Endothelial cell of umbilical vein (primary cell): ENCODE data around the gene SLC15A5. TPM values are rescaled to one million over a fixed set of nuclear protein-coding genes. Genes with fewer than 3 reads are reported as not detected.

Experiments used
- BruUV-seq: library from RNA; stranded (reverse); fragments of 400-500 nt; replicated peaks from 2 replicates; lab custom pipeline; 2021; lab: Mats Ljungman, UMichigan
- CTCF ChIA-PET: fragments of 300-600, 350-600 bp; sonication (Branson Sonifier 250); formaldehyde crosslinking; loops from one replicate; lab custom pipeline; 2021; ENCODE audit warnings: antibody characterized with exemption, inconsistent platforms; lab: Charles Lee
- POLR2A ChIA-PET: fragments of 300-600, 350-600 bp; sonication (Branson Sonifier 250); formaldehyde crosslinking; loops from one replicate; lab custom pipeline; 2021; ENCODE audit warnings: antibody characterized with exemption, inconsistent platforms; lab: Charles Lee
- DNase-seq: peaks from one replicate; pipeline ENCODE4 v3.0.0-alpha.2; 2011; ENCODE audit warnings: low read depth, low spot score
- FAIRE-seq: peaks from 2 replicates; lab custom pipeline; 2011; peaks lifted over from hg19 to GRCh38; lab: Jason Lieb, UNC
- H2AFZ ChIP-seq: 2 replicates; pipeline ENCODE4 v1.6.0; 2012; ENCODE audit warnings: low read depth, low read length, control low read depth, inconsistent platforms
- H3K27ac ChIP-seq: 2 replicates; pipeline ENCODE4 v1.5.1; 2011; ENCODE audit warnings: low read depth, mild to moderate bottlenecking, control low read depth, low read length, moderate library complexity; ENCODE audit not compliant: insufficient read depth
- H3K27me3 ChIP-seq, 2 experiments: 2 replicates each; pipeline versions ENCODE4 v1.6.0 to v1.6.1; 2011; ENCODE audit warnings: low read length in 2 of 2, mixed read lengths in 1 of 2; ENCODE audit not compliant: control insufficient read depth in 2 of 2, insufficient read depth in 2 of 2
- H3K36me3 ChIP-seq, 2 experiments: 2 replicates in 1 of 2; 3 replicates in 1 of 2; pipeline ENCODE4 v1.5.1; 2011; ENCODE audit warnings: low read length in 2 of 2, mild to moderate bottlenecking in 1 of 2, moderate library complexity in 1 of 2; ENCODE audit not compliant: control insufficient read depth in 2 of 2, insufficient read depth in 2 of 2; ENCODE audit errors: extremely low read depth in 1 of 2
- H3K4me1 ChIP-seq: 3 replicates; pipeline ENCODE4 v1.5.1; 2011; ENCODE audit warnings: mild to moderate bottlenecking, low read length; ENCODE audit not compliant: control insufficient read depth, insufficient read depth; ENCODE audit errors: extremely low read depth
- H3K4me2 ChIP-seq: 2 replicates; pipeline ENCODE4 v1.6.1; 2011; ENCODE audit warnings: low read length, control low read depth, mixed read lengths; ENCODE audit not compliant: insufficient read depth
- H3K4me3 ChIP-seq, 3 experiments: fragments of 200-600 bp in 1 of 3; sonication (generic), shearing (Covaris generic) in 1 of 3; replicated peaks in 1 of 3; 2 replicates each; pipeline ENCODE4 v1.5.1; 2011 to 2016; ENCODE audit warnings: control low read depth in 3 of 3, low read length in 3 of 3, mild to moderate bottlenecking in 2 of 3, inconsistent platforms in 1 of 3, low read depth in 1 of 3, moderate library complexity in 1 of 3; ENCODE audit not compliant: insufficient read depth in 1 of 3
- H3K79me2 ChIP-seq: 2 replicates; pipeline ENCODE4 v1.6.0; 2012; ENCODE audit warnings: low read length, inconsistent platforms; ENCODE audit not compliant: control insufficient read depth, insufficient read depth
- H3K9ac ChIP-seq: replicated peaks from 2 replicates; pipeline ENCODE3; 2011; ENCODE audit warnings: low read length, control low read depth; ENCODE audit not compliant: insufficient read depth; ENCODE audit errors: extremely low read depth
- H3K9me1 ChIP-seq: replicated peaks from 3 replicates; pipeline ENCODE4 v1.6.0; 2011; ENCODE audit warnings: mild to moderate bottlenecking, low read length; ENCODE audit not compliant: control insufficient read depth, insufficient read depth; ENCODE audit errors: extremely low read depth
- H3K9me3 ChIP-seq: replicated peaks from 2 replicates; pipeline ENCODE4 v1.5.1; 2012; ENCODE audit warnings: low read length, inconsistent platforms; ENCODE audit not compliant: control insufficient read depth, insufficient read depth
- H4K20me1 ChIP-seq: replicated peaks from 2 replicates; pipeline ENCODE3; 2011; ENCODE audit warnings: mild to moderate bottlenecking, low read length; ENCODE audit not compliant: control insufficient read depth, insufficient read depth; ENCODE audit errors: extremely low read depth
- CTCF ChIP-seq, 2 donors: IDR thresholded peaks; 1 replicate in 1 of 2; 2 replicates in 1 of 2; pipeline ENCODE4 v1.5.1; 2011; ENCODE audit warnings: low read length in 2 of 2, mild to moderate bottlenecking in 2 of 2, moderate library complexity in 2 of 2, control low read depth in 1 of 2, inconsistent platforms in 1 of 2, low read depth in 1 of 2; ENCODE audit not compliant: insufficient read depth in 1 of 2; ENCODE audit errors: extremely low read depth in 1 of 2
- EZH2 ChIP-seq: IDR thresholded peaks from 2 replicates; pipeline ENCODE4 v1.6.1; 2012; ENCODE audit warnings: borderline replicate concordance, low read depth, mild to moderate bottlenecking, moderate library complexity, low read length, inconsistent platforms; ENCODE audit not compliant: severe bottlenecking
- FOS ChIP-seq: IDR thresholded peaks from 2 replicates; pipeline ENCODE4 v1.6.1; 2011; ENCODE audit warnings: mild to moderate bottlenecking, low read length, moderate library complexity, borderline replicate concordance; ENCODE audit not compliant: insufficient read depth
- GATA2 ChIP-seq: IDR thresholded peaks from 2 replicates; pipeline ENCODE4 v1.7.0; 2011; ENCODE audit warnings: low read depth, mild to moderate bottlenecking, moderate library complexity, mixed read lengths, low read length; ENCODE audit not compliant: insufficient read length, insufficient read depth
- JUN ChIP-seq: IDR thresholded peaks from 2 replicates; pipeline ENCODE4 v1.6.1; 2011; ENCODE audit warnings: borderline replicate concordance, low read depth; ENCODE audit not compliant: insufficient read length, insufficient read depth
- MAX ChIP-seq: IDR thresholded peaks from 2 replicates; pipeline ENCODE4 v1.6.1; 2011; ENCODE audit not compliant: insufficient read depth, insufficient read length
- MYC ChIP-seq: IDR thresholded peaks from one replicate; pipeline ENCODE4 v1.6.1; 2011; ENCODE audit warnings: mild to moderate bottlenecking, low read depth, low read length
- POLR2A ChIP-seq: IDR thresholded peaks from 2 replicates; pipeline ENCODE4 v1.6.1; 2012; ENCODE audit warnings: low read depth, mild to moderate bottlenecking, control low read depth, low read length
- POLR2AphosphoS5 ChIP-seq: IDR thresholded peaks from 2 replicates; pipeline ENCODE4 v1.6.1; 2012; ENCODE audit warnings: low read depth, mild to moderate bottlenecking, control low read depth, low read length, moderate library complexity; ENCODE audit not compliant: insufficient read depth
- dilution Hi-C: fragments of 300-500 bp; cut with MboI; formaldehyde crosslinking; loops from one replicate; pipeline ENCODE4 v1.15.0; 2019; ENCODE audit warnings: low sequenced_read_pairs; ENCODE audit not compliant: extremely low pct_ligation_motif_present
- intact Hi-C: fragments of 100-400 bp; cut with micrococcal nuclease; formaldehyde crosslinking; loops from one replicate; pipeline ENCODE4 v1.10.0; 2022
- polyA plus RNA-seq, 4 experiments: library from polyadenylated mRNA; depleted of rRNA in 3 of 4; stranded (reverse) in 3 of 4; unstranded in 1 of 4; fragments of >200 nt; gene quantifications; 2 replicates each; pipeline versions ENCODE4 v1.2.1 to v1.2.3, GENCODE V29; 2011 to 2012; ENCODE audit warnings: missing spikeins in 1 of 4
- total RNA-seq: library from RNA; stranded (reverse); gene quantifications from 2 replicates; pipeline ENCODE4 v1.2.3, GENCODE V29; 2021

Gene SLC15A5
- total and polyA plus RNA-seq, 2 donors (not counting 3 experiments of a cell fraction or from before 2014, with no cell fraction given) = not detected

GRCh38 chr12:16175840-16176239, 101.6 kb downstream of the SLC15A5 start:
- no peak overlapping the region for H3K9ac ChIP-seq
- FAIRE-seq = no peak
- POLR2A ChIA-PET = no interaction called here

More at GRCh38 chr12:16175840-16176239, 101.6 kb downstream of the SLC15A5 start:
- TF ChIP-seq MAX = no peak
- TF ChIP-seq CTCF (IDR thresholded peaks at IDR 0.05; ENCODE audit: extremely low read depth in 1 of 2, insufficient read depth in 1 of 2, low read depth in 1 of 2, low read length in 2 of 2) = no peak
- TF ChIP-seq JUN = no peak
- TF ChIP-seq GATA2 = no peak
- no peak for TF ChIP-seq FOS
- no peak for TF ChIP-seq POLR2A
- no peak for TF ChIP-seq MYC
- no peak for TF ChIP-seq POLR2AphosphoS5
- TF ChIP-seq EZH2 = no peak
- H3K9me1 ChIP-seq = no peaks in the 10 kb centered on the region
- no peak overlapping the region for H3K4me3 ChIP-seq
- H3K27me3 ChIP-seq = no peaks in the 10 kb centered on the region
- BruUV-seq = no TSS peak
- H4K20me1 ChIP-seq = no peaks in the 10 kb centered on the region
- H3K36me3 ChIP-seq = no peaks in the 10 kb centered on the region
- H2AFZ ChIP-seq = no peak overlapping the region
- intact Hi-C loops = no loop called here
- H3K9me3 ChIP-seq = no peaks in the 10 kb centered on the region
- dilution Hi-C loops = no loop called here
- no peak overlapping the region for H3K4me2 ChIP-seq
- H3K27ac ChIP-seq = no peak overlapping the region
- no peaks in the 10 kb centered on the region for H3K79me2 ChIP-seq
- DNase-seq = no peak
- no peaks in the 10 kb centered on the region for H3K4me1 ChIP-seq
- CTCF ChIA-PET = no interaction called here
